ENCODE results near the gene VPS37B.
"Not testable (repeated sequence)": the region's sequence is repeated elsewhere in the genome, so short reads cannot be mapped to it uniquely, and the experiment has no call there.

VPS37B gene, protein sequence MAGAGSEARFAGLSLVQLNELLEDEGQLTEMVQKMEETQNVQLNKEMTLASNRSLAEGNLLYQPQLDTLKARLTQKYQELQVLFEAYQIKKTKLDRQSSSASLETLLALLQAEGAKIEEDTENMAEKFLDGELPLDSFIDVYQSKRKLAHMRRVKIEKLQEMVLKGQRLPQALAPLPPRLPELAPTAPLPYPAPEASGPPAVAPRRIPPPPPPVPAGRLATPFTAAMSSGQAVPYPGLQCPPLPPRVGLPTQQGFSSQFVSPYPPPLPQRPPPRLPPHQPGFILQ

DNA sequence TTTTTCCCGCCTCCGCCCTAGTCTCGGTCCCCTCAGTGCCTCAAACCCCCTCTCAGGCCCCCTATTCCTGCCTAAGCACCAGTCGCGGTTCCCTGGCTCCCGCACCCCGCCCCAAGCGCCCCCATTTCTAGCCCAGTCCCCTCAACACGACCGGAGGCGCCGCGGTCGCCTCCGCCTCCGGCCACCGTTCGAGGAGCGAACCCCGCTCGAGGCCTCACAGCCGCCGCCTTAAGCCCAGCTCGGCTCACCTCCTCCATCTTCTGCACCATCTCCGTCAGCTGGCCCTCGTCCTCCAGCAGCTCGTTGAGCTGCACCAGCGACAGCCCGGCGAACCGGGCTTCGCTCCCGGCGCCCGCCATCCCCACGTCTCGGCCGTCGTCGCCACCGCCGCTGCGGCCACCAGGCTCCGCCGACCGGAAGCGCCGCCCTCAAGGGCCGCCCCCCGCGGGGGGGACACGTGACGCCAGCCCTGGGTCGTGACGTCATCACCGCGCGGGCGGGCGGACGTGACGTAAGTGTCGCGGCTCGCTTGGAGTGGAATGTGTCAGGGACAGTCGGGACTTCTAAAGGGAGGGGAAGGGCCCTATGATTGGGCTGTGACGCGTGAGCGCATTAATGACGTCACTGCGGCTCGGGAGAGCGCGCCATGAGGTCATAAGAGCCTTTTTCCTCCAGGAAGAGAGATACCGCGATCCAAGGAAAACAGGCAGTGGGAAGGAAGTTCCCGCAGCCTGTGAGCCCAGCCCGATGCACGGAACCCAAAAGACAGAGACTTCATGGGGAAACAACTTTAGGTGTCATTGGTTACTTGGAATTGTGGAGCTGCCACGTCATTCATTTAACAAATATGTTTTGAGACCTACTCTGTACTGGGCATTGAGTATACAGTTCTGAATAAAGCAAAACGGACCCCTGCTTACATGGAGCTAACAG, at the start of gene VPS37B:
Gene VPS37B (minus strand): TSS at position 421 of the 933 bp plus-strand sequence. CDS start 62 bp downstream, at position 359.
- peak; percentile 60 for FAIRE-seq
- peak; percentile 69 for DNase-seq (ENCODE audit: extremely low spot score, insufficient read length, low read depth)

DNA sequence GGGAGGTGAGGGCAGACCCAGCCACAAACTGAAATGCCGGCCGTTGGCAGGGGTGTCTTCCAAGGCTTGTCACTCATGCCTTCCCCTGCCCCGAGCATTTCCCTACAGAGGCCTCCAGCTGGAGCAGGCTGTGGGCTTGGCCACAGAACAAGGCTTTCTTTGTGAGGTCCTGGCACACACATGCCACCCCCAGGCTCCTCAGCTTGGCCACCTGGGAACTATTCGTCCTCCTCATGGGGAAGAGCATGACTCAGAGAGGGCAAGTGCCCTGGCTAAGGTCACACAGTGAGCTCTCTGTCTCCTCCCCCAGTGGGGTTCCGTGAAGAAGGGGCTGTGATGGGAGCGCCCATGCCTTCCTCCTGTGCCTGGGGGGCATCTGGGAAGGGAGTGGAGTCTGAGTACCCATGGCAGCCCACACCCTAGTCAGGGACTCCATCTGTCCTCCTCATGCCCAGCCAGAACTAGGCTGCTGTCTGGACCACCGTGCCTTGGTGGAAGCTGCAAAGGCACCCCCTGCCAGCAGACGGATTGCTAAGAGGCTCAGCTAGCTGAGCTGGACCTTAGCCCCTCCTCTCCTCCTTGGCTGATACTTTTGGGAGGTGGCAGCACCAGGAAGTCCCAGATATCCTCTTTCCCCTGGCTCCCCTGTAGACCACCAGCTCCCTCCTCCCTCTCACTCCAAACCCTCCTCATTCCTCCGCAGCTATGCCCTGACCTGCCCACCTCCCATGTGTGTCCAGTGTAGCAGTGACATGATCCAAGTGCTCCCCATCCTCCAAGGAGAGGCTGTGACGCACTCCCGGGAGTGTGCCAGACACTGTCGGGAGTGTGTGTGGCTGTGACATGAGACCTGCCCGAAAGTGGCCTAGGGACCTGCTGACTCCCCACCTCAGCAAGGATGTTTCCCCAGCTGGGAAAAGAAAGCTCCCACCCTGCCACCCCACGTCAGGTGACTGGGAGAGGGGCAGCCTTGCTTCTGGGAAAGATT, 49.0 kb upstream of the VPS37B start:
- no peak for DNase-seq (ENCODE audit: extremely low spot score, insufficient read length, low read depth)
- no peak for FAIRE-seq

DNA sequence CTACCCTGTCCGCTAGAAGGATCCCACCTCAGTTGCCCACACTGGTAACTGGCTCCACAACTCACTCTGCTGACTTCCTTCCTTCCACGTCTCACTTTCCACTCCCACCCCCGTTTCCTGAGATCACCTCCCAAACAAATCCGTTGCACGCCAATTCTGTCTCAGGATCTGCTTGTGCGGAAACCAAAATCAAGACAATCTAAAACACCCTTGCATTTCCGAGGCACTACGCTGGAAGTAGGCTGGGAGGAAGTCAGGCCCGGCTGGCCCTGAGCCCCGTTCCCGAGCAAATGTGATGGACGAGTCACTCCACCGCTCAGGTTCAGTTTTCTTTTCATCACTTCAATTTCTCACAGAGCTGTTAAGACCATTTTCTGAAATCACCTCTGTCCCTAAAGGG, 47.3 kb upstream of the VPS37B start:
- no peak for FAIRE-seq
- DNase-seq (ENCODE audit: extremely low spot score, insufficient read length, low read depth): no peak

DNA sequence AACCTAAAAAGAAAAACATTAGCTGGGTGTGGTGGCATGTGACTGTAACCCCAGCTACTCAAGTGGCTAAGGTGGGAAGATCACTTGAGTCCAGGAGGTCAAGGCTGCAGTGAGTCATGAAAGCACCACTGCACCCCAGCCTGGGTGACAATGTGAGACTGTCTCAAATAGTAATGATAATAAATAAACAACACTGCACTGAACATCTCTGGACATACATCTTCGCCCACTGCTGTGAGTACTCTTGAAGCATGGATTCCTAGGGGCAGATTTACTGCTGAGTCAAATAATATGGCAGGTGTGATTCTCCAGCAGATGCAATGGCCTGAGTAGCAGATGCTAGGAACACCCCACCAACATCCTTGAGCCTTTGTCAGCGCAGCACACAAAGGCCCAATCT, 46.7 kb upstream of the VPS37B start:
- FAIRE-seq: no peak
- DNase-seq (ENCODE audit: extremely low spot score, insufficient read length, low read depth): no peak

DNA sequence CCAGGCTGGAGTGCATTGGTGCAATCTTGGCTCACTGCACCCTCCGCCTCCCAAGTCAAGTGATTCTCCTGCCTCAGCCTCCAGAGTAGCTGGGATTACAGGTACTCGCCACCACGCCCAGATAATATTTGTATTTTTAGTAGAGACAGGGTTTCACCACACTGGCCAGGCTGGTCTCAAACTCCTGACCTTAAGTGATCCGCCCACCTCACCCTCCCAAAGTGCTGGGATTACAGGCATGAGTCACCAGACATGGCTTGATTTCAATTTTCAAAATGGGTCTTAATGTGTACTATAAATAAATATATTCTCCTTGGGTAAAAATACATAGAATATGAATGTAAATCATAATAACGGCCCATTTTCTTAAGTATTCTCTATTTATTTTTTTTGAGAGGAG, 45.4 kb upstream of the VPS37B start:
- not testable (repeated sequence) for FAIRE-seq; DNase-seq (ENCODE audit: extremely low spot score, insufficient read length, low read depth)

DNA sequence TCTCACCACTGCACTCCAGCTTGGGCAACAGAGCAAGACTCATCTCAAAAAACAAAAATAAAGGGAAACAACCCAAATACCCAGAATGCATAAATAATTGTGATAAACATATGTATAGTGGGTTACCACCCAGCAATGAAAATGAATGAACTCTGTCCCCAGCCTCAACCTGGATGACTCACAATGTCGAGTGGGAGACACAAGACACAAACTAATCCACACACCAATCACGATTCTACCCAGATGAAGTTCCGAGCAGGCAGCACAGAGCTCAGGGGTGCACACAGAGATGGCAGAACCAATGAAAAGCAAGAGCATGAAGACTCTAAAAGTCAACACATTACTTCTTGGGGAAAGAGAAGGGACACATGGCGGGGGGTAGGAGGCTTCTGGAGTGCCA, 43.2 kb upstream of the VPS37B start:
- DNase-seq (ENCODE audit: extremely low spot score, insufficient read length, low read depth) (no peak), FAIRE-seq (no peak)

DNA sequence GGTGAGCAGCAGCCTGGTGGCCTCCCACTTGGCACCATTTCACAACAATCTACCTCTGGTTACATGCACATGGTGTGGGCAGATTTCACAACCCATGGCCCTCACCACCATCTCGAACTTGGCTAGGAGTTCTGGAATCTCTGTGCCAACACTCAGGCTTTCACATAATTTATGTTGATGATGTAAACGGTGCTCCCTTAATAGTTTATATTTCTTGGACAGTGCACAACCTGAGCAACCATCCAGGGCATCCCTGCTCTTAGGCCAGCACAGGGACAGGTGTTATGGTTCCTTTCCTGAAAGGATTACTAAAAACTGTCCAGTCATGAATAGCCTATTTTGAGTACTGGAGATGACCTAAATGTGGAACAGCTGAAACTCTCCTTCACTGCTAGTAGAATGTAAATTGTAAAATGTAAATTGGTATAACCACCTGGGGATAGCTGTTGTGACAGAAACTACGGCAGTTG, 41.7 kb upstream of the VPS37B start:
- DNase-seq (ENCODE audit: extremely low spot score, insufficient read length, low read depth) (no peak), FAIRE-seq (no peak)

DNA sequence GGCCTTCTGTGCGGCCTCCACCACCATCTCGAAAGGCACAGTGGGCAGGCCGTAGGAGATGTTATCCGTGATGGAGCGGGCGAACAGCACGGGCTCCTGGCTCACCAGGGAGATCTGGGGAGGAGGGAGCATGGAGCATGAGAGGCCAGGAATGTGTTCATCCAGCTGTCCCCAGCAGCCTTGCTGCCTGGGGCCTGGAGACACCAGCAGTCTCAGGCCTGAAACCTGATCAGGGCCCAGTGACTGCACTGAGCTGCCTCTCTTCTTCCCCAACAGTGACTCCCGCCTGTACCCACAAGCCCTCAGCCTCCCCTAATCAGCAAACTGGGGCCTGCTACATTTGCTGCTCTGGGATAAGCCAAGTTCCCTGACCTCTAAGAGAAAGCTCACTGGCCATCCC, 39.4 kb upstream of the VPS37B start:
- DNase-seq (ENCODE audit: extremely low spot score, insufficient read length, low read depth) (no peak), FAIRE-seq (no peak)

DNA sequence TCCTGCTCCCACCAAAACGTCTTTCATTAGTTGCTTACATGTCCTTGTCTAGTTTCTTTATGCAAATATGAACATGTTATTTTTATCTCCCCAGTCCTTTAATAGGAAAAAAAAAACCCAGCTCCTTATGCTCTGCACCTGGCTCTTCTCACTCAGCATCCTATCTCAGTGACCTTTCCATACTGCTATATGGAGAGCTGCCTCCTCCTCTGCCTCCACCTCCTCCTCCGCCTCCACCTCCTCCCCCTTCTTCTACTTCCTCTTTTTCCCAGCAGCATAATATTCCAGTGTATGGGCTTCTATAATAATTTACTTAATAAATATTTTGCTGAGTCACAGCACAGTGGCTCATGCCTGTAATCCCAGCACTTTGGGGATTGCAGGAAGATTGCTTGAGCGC, 38.8 kb upstream of the VPS37B start:
- peak; percentile 60 for FAIRE-seq
- no peak for DNase-seq (ENCODE audit: extremely low spot score, insufficient read length, low read depth)

DNA sequence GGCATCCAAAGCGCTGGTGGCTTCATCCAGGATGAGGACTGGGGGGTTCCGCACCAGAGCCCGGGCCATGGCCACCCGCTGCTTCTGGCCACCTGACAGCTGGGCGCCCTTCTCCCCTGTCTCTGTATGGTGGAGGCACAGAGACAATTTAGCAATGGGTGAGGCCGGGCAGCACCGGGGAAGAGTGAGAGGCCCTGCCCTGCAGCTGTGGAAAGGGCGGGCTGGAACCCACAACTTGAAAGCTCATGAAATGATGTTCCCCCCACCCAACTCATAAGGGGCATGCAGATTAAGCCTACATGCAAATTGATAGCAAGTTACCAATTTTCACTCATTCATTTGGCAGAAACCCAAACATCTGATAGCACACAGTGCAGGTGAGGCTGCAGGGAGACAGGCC, 36.3 kb upstream of the VPS37B start:
- FAIRE-seq (no peak), DNase-seq (ENCODE audit: extremely low spot score, insufficient read length, low read depth) (no peak)

DNA sequence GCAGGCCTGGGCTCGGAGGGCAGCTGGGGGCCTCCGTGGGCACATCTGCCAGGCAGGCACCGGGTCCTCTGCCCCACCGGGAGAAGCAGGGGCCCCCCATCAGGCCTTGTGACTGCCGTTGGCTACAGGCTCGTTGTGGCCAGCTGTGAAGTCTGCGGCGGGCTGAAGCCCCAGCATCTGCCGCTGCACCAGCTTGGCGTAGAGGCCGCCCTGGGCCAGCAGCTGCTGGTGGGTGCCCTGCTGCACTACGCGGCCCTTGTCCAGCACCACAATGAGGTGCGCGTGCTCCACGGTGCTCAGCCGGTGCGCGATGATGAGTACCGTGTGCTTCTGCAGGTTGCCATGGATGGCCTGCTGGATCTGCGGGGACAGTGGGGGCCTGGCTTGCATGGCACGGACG, 33.9 kb upstream of the VPS37B start:
- no peak for FAIRE-seq
- DNase-seq (ENCODE audit: extremely low spot score, insufficient read length, low read depth): no peak

DNA sequence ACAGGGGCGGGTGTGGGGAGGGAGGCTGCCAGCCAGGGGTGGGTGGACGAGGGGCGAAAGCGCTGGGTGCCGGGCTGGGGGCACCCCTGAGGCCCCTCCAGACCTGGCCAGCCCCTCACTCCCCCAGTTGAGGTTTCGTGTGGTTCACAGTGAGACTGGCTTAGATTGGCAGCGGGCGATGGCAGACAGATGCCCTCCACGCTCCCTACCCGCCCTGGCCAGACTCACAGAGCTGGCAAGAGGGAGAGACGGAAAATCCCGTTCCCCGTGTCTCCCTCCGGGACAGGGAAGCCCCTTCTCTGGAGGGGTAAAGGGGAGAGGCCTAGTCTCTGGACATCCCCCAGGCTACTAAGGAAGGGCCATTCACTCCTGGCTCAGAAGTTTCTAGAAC, 33.2 kb upstream of the VPS37B start:
- DNase-seq (ENCODE audit: extremely low spot score, insufficient read length, low read depth) (no peak), FAIRE-seq (no peak)

DNA sequence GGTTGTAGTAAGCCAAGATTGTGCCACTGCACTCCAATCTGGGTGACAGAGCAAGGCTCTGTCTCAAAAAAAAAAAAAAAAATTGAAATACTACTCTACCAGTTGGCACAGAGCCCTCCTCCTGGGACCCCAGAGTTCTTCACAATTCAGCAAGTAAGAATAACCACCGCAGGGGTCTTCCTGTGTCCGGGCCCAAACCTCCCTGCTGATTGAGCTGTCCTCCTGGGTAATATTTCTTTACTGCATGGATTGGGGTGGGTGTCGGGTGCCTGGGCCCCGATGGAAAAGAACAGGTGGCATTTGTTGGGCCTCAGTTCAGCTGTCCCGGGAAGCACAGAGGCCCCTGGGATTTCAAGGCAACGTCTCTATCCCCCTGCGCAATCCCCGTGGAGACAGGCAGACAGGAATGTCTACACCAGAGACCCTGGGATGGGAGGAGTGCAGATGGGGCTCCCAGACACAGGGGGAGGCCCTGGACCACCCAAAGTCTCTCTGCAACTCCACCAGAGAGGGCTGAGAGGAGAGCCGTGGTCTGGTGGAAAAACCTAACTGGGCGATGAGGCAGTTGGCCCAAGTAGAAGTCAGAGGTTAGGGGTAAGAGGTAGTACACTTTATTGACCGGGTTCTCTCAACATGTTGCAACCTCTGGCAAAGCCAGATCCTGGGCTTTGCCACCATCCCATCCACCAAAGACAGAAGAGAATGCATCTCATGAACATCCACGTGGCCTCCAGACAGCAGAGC, 32.7 kb upstream of the VPS37B start:
- DNase-seq (ENCODE audit: extremely low spot score, insufficient read length, low read depth) (no peak), FAIRE-seq (no peak)

DNA sequence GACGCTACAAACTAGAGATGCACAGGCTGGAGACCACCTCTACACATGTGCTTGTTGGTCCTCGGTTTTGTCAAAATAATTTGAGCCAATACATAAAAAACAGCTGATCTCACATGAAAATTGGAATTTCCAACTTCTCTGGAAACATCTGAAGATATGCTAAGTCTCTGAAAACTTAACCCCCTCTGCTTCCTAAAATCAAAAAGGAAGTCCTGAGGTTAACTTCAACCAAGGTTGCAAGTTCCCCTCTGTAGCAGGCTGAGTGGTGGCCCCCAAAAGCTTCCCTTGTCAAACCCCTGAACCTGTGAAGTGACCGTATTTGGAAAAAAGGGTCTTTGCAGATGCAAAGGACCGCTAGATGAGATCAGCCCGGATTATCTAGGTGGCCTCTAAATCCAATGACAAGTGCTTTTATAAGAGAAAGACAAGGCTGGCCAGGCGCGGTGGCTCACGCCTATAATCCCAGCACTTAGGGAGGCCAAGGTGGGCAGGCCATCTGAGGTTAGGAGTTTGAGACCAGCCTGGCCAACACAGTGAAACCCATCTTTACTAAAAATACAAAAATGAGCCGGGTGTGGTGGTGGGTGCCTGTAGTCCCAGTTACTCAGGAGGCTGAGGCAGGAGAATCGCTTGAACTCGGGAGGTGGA, 32.0 kb upstream of the VPS37B start:
- no peak for FAIRE-seq
- DNase-seq (ENCODE audit: extremely low spot score, insufficient read length, low read depth): no peak

DNA sequence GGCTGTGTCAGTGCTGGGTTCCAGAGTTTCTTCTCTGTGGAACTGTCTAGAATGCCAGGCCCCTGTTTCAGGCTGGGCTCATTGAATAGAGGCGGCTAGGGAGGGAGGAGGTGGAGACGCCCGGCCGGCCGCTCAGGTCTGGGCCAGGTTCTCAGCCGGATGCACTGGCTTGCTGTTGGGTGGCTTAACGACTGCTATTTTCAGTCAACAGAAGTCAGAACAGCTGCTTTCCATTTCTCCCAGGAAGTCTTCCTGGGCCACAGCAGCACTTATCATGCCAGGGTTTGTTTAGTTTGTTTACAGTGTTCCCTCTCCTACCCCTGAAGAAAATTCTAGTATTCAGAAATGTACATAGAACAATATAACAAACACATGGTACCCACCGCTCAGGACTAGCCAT, 26.0 kb upstream of the VPS37B start:
- DNase-seq (ENCODE audit: extremely low spot score, insufficient read length, low read depth) (no peak), FAIRE-seq (no peak)

DNA sequence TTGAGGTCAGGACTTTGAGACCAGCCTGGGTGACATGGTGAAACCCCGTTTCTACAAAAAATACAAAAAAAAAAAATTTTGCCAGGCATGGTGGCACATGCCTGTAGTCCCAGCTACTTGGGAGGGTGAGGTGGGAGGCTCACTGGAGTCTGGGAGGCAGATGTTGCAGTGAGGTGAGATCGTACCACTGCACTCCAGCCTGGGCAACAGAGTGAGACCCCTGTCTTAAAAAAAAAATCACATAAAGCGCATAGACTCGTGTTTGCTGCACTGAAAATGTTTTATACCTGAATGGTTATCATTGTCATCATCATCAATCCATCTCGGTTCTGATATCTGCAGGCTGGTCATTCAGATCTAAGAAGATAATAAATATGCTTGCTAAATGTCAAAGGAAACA, 24.8 kb upstream of the VPS37B start:
- no peak for FAIRE-seq
- DNase-seq (ENCODE audit: extremely low spot score, insufficient read length, low read depth): no peak

DNA sequence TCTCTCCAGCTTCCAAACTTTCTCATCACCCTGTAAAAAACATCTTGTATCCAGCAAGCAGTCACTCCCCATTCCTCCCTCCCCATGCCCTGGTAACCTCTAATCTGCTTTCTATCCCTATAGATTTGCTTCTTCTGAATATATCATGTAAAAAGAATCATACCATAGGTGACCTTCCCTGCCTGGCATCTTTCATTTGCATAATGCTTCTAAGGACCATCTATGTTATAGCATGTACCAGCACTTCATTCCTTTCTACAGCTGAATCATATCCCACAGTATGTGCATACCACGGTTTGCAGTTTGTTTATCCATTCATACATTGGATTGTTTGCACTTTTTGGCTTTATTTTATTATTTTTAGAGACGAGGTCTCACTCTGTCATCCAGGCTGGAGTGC, 22.9 kb upstream of the VPS37B start:
- FAIRE-seq (no peak), DNase-seq (ENCODE audit: extremely low spot score, insufficient read length, low read depth) (no peak)

DNA sequence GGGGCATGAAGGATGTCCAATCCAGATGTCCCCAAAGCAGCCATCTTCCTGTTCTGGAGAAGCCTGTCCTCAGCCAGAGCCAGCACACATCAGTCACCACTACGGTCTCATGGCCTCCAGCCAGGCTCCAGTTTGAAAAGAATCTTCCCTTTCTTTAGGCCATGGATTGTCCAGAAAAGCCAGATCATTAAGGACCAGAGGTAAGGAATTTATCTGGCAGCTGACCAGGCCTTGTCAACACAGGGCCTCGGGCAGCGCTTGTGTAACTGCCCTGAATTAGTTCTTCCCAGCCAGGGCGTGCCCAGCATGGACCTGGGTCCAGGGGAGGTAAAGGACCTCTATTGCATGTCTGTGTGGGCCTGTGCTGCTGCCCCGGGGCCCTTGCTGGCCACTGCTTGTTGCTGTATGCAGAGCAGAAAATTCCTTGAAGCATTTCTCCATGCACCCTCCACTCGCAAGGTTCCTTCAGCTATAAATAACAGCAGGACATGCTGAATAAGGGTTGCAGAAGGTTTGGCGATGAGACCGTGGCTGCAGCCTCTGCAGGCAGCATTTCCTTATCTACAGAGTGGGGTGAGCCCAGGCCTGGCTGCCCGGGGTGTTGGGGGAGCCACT, 21.7 kb upstream of the VPS37B start:
- DNase-seq (ENCODE audit: extremely low spot score, insufficient read length, low read depth): no peak
- FAIRE-seq: no peak

All from GM18507 (cell line).